Measurements from ENCODE around the gene CXXC5. TPM values are rescaled to one million over a fixed set of nuclear protein-coding genes. Genes with fewer than 3 reads are reported as not detected.

The CXXC5 gene
- total RNA-seq, 2 donors from 2014 or later = 32.3 to 40.4 TPM

GRCh38 chr5:139688751-139689372, 40.7 kb downstream of the CXXC5 start:
- no peak overlapping the region for H3K4me3 ChIP-seq
- no peaks in the 10 kb centered on the region for H3K36me3 ChIP-seq
- TF ChIP-seq CTCF (IDR thresholded peaks at IDR 0.05) = no peak
- no peak for DNase-seq
- H3K4me1 ChIP-seq = peaks cover 8% of the 10 kb centered on the region
- no peaks in the 10 kb centered on the region for H3K9me3 ChIP-seq
- no peaks in the 10 kb centered on the region for H3K27me3 ChIP-seq
- intact Hi-C loops (cut with DNase I) = loop anchor here (2.0 kb wide), 1 partner anchor 54 kb away; no protein-coding TSS in a partner anchor
- H3K9ac ChIP-seq (ENCODE audit: low read depth in 2 of 2, low read length in 2 of 2) = no peak overlapping the region
- H3K27ac ChIP-seq = no peak overlapping the region

- H3K36me3 ChIP-seq = no peaks in the 10 kb centered on the region
- TF ChIP-seq CTCF (IDR thresholded peaks at IDR 0.05) = no peak
- peaks cover 8% of the 10 kb centered on the region for H3K4me1 ChIP-seq
- no peaks in the 10 kb centered on the region for H3K9me3 ChIP-seq
- no peak overlapping the region for H3K27ac ChIP-seq
- no peak overlapping the region for H3K4me3 ChIP-seq
- H3K27me3 ChIP-seq = no peaks in the 10 kb centered on the region
- intact Hi-C loops (cut with DNase I) = loop anchor here (2.0 to 5.0 kb wide), 2 partner anchors 55 to 78 kb away; no protein-coding TSS in a partner anchor
- DNase-seq = no peak
- H3K9ac ChIP-seq (ENCODE audit: low read depth in 2 of 2, low read length in 2 of 2) = peak overlapping the region; percentile 48 to 53
Observed at GRCh38 chr5:139689631-139690063, 41.5 kb downstream of the CXXC5 start.

- H3K9ac ChIP-seq (ENCODE audit: low read depth in 2 of 2, low read length in 2 of 2) = peak overlapping the region; percentile 48 to 53
- no peaks in the 10 kb centered on the region for H3K9me3 ChIP-seq
- no peaks in the 10 kb centered on the region for H3K36me3 ChIP-seq
- no peaks in the 10 kb centered on the region for H3K27me3 ChIP-seq
- DNase-seq = peak; percentile 57
- no peak overlapping the region for H3K27ac ChIP-seq
- H3K4me1 ChIP-seq = peaks cover 8% of the 10 kb centered on the region
- TF ChIP-seq CTCF (IDR thresholded peaks at IDR 0.05) = peak; percentile 43
- no peak overlapping the region for H3K4me3 ChIP-seq
- intact Hi-C loops (cut with DNase I) = loop anchor here (5.0 kb wide), 1 partner anchor 77 kb away; no protein-coding TSS in a partner anchor
Observed at GRCh38 chr5:139690064-139690802, 42.1 kb downstream of the CXXC5 start.

GRCh38 chr5:139690803-139691629, 42.9 kb downstream of the CXXC5 start:
- no peak overlapping the region for H3K9ac ChIP-seq (ENCODE audit: low read depth in 2 of 2, low read length in 2 of 2)
- no peak for DNase-seq
- peaks cover 8% of the 10 kb centered on the region for H3K4me1 ChIP-seq
- no peak overlapping the region for H3K4me3 ChIP-seq
- no peak overlapping the region for H3K27ac ChIP-seq
- intact Hi-C loops (cut with DNase I) = loop anchor here (5.0 kb wide), 1 partner anchor 76 kb away; no protein-coding TSS in a partner anchor
- no peaks in the 10 kb centered on the region for H3K9me3 ChIP-seq
- H3K36me3 ChIP-seq = no peaks in the 10 kb centered on the region
- no peaks in the 10 kb centered on the region for H3K27me3 ChIP-seq
- no peak for TF ChIP-seq CTCF (IDR thresholded peaks at IDR 0.05)

- TF ChIP-seq CTCF (IDR thresholded peaks at IDR 0.05) = no peak
- Histone ChIP-seq H3K4me1 (peaks cover 8% of the 10 kb centered on the region), H3K27ac (no peak overlapping the region), H3K9ac (ENCODE audit: low read depth in 2 of 2, low read length in 2 of 2) (no peak overlapping the region), H3K27me3 (peaks cover 4% of the 10 kb centered on the region), H3K4me3 (no peak overlapping the region), H3K9me3 (no peaks in the 10 kb centered on the region), H3K36me3 (no peaks in the 10 kb centered on the region)
- intact Hi-C loops (cut with DNase I) = loop anchor here (5.0 kb wide), 1 partner anchor 75 kb away; no protein-coding TSS in a partner anchor
- no peak for DNase-seq
Observed at GRCh38 chr5:139692148-139692547, 44.0 kb downstream of the CXXC5 start.

All from colonic mucosa (tissue), 4 donors.